GM15510 (cell line): ENCODE data around the gene SMC1B.

ENCODE experiments used
- POLR2A ChIP-seq: IDR thresholded peaks from 3 replicates; pipeline ENCODE4 v1.6.1; 2011; ENCODE audit warnings: borderline replicate concordance; ENCODE audit not compliant: insufficient read length; ENCODE audit errors: extremely low read depth

SMC1B gene

GRCh38 chr22:45324311-45324711 lies 89.1 kb downstream of the SMC1B start:
- TF ChIP-seq POLR2A, result no peak

- TF ChIP-seq POLR2A, result no peak
Measured at GRCh38 chr22:45323695-45324094, 89.7 kb downstream of the SMC1B start.

- TF ChIP-seq POLR2A, result no peak
Measured at GRCh38 chr22:45322873-45323525, 90.4 kb downstream of the SMC1B start.

GRCh38 chr22:45321827-45322226 lies 91.6 kb downstream of the SMC1B start:
- no peak for TF ChIP-seq POLR2A

- no peak for TF ChIP-seq POLR2A
Measured at GRCh38 chr22:45320357-45320976, 92.9 kb downstream of the SMC1B start.

GRCh38 chr22:45319324-45319685 lies 94.1 kb downstream of the SMC1B start:
- no peak for TF ChIP-seq POLR2A

GRCh38 chr22:45318558-45319323 lies 94.7 kb downstream of the SMC1B start:
- no peak for TF ChIP-seq POLR2A

- no peak for TF ChIP-seq POLR2A
Measured at GRCh38 chr22:45318168-45318557, 95.2 kb downstream of the SMC1B start.

- TF ChIP-seq POLR2A, result no peak
Measured at GRCh38 chr22:45317551-45318167, 95.7 kb downstream of the SMC1B start.

- TF ChIP-seq POLR2A, result no peak
Measured at GRCh38 chr22:45316796-45317526, 96.4 kb downstream of the SMC1B start.

DNA sequence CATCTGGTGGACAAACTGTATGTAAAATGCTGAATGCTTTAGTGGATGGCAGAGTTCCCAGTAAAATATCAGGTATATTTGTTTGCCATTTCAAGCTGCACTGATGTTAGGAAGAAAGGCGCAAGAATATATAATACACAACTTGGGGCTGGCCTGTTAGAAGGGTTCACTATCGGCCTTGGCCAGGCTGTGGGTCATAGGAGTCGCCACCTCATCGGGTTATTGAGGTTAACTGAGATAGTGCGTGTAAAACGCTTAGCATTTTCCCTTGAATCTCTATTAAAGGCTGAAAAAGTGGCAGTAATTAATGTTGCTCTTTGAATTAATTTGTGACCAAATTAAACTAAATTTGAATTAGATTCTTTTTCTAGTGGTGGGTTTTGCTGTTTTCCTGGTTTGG lies 98.6 kb downstream of the SMC1B start:
- no peak for TF ChIP-seq POLR2A

- TF ChIP-seq POLR2A, result no peak
Measured at GRCh38 chr22:45314054-45314721, 99.2 kb downstream of the SMC1B start.

GRCh38 chr22:45312856-45313255 lies 100.5 kb downstream of the SMC1B start:
- TF ChIP-seq POLR2A, result no peak

- TF ChIP-seq POLR2A, result no peak
Measured at GRCh38 chr22:45312415-45312814, 101.0 kb downstream of the SMC1B start.
